AG09319 (cell line): ENCODE data around the gene INPP4B.

Experiments used
- DNase-seq: peaks from one replicate; pipeline ENCODE4 v3.0.0-alpha.2; 2010; ENCODE audit warnings: low read depth; ENCODE audit errors: extremely low read depth
- TF ChIP-seq, protein P1 (sequence below): IDR thresholded peaks from 2 replicates; pipeline ENCODE4 v1.5.1; 2011; ENCODE audit warnings: low read depth, mild to moderate bottlenecking, inconsistent platforms, low read length, moderate library complexity

INPP4B gene

DNA sequence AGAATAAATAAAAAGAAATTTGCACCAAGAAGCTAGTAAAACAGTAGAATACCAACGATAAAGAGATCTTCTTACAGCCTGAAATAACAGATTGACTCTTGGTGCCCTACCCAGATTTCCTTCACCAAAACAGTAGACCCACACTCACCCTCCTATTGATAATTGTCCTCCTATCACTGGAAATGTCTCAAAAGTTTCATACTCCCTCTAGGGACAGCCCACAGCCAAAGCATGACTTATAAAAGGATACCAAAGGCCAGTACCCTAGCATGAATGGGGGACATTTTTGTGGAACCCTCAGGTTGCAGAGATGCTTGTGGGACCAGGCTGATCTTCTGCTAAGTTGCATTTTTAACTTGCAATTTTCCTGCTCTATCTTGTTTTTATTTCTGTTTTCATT is 104.1 kb downstream of the INPP4B start:
- DNase-seq: no peak
- TF ChIP-seq, protein P1, sequence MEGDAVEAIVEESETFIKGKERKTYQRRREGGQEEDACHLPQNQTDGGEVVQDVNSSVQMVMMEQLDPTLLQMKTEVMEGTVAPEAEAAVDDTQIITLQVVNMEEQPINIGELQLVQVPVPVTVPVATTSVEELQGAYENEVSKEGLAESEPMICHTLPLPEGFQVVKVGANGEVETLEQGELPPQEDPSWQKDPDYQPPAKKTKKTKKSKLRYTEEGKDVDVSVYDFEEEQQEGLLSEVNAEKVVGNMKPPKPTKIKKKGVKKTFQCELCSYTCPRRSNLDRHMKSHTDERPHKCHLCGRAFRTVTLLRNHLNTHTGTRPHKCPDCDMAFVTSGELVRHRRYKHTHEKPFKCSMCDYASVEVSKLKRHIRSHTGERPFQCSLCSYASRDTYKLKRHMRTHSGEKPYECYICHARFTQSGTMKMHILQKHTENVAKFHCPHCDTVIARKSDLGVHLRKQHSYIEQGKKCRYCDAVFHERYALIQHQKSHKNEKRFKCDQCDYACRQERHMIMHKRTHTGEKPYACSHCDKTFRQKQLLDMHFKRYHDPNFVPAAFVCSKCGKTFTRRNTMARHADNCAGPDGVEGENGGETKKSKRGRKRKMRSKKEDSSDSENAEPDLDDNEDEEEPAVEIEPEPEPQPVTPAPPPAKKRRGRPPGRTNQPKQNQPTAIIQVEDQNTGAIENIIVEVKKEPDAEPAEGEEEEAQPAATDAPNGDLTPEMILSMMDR: no peak

DNA sequence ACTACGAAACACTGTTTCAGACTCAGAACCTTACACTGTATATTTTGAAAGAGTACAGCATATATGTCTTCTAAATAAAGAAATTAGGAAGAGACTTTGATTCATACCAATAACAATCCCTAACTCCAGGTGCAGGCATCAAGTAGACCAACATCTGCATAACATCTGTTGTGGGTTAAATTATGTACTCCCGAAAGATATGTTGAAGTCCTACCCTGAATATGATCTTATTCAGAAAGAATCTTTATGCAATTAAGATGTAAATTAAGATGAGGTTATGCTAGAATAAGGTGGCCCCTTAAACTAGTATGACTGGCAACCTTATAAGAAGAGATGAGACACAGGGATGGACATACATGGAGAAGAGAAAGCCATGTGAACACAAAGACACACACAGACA is 117.9 kb downstream of the INPP4B start:
- TF ChIP-seq, protein P1: no peak
- no peak for DNase-seq

DNA sequence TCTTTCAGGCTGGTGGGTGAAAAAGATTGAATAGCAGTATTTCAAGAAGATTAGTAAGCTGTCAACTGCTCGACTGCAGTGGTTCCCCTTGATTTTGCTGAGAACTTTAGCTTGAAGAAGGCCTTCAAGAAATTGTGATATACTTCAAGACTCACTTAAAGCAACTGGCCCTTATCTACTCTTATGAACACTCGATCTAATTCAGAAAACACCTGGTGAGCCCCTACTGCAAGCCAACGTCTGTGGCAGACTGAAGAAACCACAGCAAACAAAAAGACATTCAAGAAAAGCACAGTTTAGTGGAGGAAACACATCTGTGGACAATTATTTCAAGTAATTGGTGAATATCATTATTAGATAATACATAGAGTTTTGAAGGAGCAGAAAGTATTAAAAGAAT is 119.0 kb downstream of the INPP4B start:
- no peak for DNase-seq
- TF ChIP-seq, protein P1: no peak

DNA sequence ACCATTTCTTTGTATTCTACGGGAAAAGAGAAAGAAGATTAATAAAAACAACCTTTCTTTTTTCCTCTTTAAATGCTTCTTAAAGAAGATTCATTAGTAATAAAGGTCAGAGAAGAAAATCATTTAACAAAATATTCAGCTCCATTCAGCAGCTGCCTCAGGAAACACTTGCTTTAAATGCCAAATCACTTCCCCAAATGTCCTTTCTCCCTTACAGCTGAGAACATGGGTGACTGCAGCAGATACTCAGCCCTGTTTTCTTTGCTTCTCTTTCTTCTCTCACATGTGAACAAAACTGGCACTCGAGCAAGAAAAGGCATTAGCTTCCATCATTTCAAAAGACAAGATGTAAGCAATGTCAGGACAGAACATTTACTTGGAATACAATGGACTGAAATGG is 120.2 kb downstream of the INPP4B start:
- DNase-seq: no peak
- TF ChIP-seq, protein P1: no peak

DNA sequence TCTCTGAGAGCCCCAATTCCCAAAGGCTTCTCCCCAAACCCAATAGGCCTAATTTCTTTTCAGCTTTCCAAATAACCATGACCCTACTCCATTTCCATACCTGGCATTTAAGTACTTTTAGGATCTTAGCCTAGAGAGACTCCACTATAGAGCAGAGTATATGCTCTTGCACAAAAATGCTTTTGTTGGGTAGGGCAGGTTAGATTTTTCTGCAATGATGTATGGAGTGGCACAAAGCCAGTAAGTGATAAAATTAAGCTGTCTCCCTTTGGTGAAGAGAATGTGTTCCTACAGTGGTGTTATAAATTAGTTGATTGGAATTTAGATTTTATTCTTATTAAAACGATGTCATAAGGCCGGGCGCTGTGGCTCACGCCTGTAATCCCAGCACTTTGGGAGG is 124.9 kb downstream of the INPP4B start:
- DNase-seq: no peak
- TF ChIP-seq, protein P1: no peak

GRCh38 chr4:142719854-142720541 is 126.1 kb downstream of the INPP4B start:
- TF ChIP-seq, protein P1: peak; percentile 50
- DNase-seq: no peak

- no peak for DNase-seq
- TF ChIP-seq, protein P1: no peak
Measured at GRCh38 chr4:142718981-142719380, 127.1 kb downstream of the INPP4B start.
